ENCODE results near the gene SPTLC3. TPM values are rescaled to one million over a fixed set of nuclear protein-coding genes. Genes with fewer than 3 reads are reported as not detected.

SPTLC3 gene
- total and polyA plus RNA-seq, 3 experiments from 2014 or later: 1.7 TPM; not detected in 2

DNA sequence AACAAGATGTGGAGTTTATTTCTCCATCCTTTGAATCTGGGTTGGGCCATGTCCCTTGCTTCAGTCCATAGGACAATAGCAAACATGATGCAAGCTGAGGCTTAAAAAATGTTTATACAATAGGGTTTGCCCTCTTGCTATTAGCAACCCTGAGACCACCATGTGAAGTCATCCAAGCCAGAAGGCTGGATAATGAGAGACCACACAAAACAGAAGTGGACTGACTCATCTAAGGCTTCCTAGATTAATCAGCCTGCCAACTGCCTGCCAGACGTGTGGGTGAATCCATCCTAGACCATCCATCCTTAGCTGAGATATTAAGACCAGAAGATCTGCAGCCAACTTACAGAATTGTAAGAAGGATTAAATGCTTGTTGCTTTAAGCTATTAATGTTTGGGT, 174.2 kb downstream of the SPTLC3 start:
- DNase-seq: no peak
- Mint-ChIP-seq H3K4me3 (no peak overlapping the region), H3K9me3 (peaks cover 8 to 22% (median 13%) of the 10 kb centered on the region in 5 donors), H3K36me3 (peaks cover 0 to 18% (median 2%) of the 10 kb centered on the region in 3 donors), H3K4me1 (no peaks in the 10 kb centered on the region), H3K27me3 (peaks cover 4 to 27% of the 10 kb centered on the region in 2 donors), H3K27ac (no peak overlapping the region)
- H3K27me3 ChIP-seq (ENCODE audit: insufficient read depth, low read length, poor library complexity, severe bottlenecking): no peaks in the 10 kb centered on the region
- no peak overlapping the region for H3K4me3 ChIP-seq (ENCODE audit: low read length)
- H3K4me1 ChIP-seq (ENCODE audit: insufficient read depth, low read length): no peaks in the 10 kb centered on the region
- CTCF ChIA-PET: no interaction called here
- H3K27ac ChIP-seq (ENCODE audit: low read depth, low read length): no peak overlapping the region
- no peaks in the 10 kb centered on the region for H3K36me3 ChIP-seq (ENCODE audit: insufficient read depth, low read length)
- H3K9me3 ChIP-seq (ENCODE audit: low read length): no peaks in the 10 kb centered on the region
- POLR2A ChIA-PET: no interaction called here

DNA sequence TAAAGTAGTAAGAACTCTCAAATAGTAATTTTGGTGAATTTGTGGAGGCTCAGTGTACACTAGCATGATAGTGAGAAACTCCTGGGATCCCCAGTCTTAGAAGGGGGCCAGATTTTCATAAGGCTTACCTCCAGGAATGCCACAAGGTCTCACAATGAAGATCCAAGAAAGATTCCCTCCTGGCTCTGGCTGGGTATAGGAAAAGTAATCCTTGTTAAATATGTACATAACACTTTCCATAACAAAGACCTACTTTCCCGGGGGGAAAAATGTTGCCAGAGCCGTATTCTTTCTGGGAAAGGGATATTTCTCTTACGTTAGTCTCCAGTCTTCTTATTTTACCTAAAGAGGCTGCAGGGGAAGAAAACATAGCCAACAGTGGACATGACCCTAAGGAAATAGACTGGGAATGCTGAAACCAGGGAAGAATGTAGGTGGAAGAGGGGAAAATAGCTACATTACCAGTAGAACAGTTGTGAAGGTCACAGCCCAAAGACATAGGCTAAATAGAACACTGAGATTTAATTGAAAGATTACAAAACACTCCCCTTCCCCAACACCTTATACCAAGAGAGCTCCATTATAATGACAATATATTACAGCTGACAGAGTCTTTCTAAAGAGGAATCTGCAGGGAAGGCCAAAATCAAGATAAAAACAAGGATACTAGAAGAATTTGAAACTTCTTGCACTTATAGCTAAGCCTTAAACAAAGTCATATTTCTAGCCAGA, 177.4 kb downstream of the SPTLC3 start:
- Histone ChIP-seq H3K27me3 (ENCODE audit: insufficient read depth, low read length, poor library complexity, severe bottlenecking) (no peaks in the 10 kb centered on the region), H3K9me3 (ENCODE audit: low read length) (no peaks in the 10 kb centered on the region), H3K4me1 (ENCODE audit: insufficient read depth, low read length) (no peaks in the 10 kb centered on the region), H3K27ac (ENCODE audit: low read depth, low read length) (no peak overlapping the region), H3K36me3 (ENCODE audit: insufficient read depth, low read length) (no peaks in the 10 kb centered on the region), H3K4me3 (ENCODE audit: low read length) (no peak overlapping the region)
- peaks cover 2 to 17% of the 10 kb centered on the region in 2 donors for H3K27me3 Mint-ChIP-seq
- H3K27ac Mint-ChIP-seq: no peak overlapping the region
- H3K4me1 Mint-ChIP-seq: no peaks in the 10 kb centered on the region
- H3K4me3 Mint-ChIP-seq: no peak overlapping the region
- ChIA-PET CTCF (no interaction called here), POLR2A (no interaction called here)
- H3K36me3 Mint-ChIP-seq: peaks cover 0 to 18% (median 0%) of the 10 kb centered on the region in 3 donors
- H3K9me3 Mint-ChIP-seq: peaks cover 8 to 16% (median 10%) of the 10 kb centered on the region in 5 donors
- no peak for DNase-seq

DNA sequence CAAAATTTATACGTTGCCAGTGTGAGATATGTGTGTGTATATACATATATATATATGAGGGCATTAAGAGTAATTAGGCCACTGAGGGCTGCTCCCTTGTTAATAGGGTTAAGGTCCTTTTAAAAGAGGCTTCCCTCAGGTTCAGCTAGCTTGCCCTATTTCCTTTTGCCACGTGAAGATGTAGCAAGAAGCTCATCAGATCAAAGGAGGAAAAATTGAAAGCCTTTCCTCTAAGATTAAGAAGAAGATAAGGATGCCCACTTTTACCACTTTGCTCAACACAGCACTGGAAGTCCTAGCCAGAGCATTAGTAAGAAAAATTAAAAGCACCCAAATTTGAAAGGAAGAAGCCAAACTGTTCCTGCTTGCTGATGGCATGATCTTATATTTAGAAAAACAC, 179.1 kb downstream of the SPTLC3 start:
- Mint-ChIP-seq H3K4me3 (no peak overlapping the region), H3K4me1 (no peaks in the 10 kb centered on the region)
- POLR2A ChIA-PET: no interaction called here

DNA sequence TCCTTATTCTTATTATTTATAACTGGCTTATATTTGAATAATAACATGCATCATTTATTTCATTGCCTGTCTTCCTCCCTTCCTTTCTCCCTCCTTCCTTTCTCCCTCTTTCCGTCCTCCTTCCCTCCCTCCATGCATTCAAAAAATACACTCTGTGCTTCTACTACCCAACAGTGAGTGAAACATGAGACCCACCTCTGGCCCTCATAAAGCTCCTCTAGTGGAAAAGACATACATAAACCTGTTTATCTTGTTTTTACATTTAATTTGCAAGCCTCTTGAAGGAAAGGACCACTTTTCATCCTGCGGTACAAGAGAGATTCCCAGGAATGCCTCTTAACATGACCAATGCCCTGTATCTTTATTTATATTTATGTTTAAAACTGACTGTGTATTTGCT, 190.5 kb downstream of the SPTLC3 start:
- Histone ChIP-seq H3K36me3 (ENCODE audit: insufficient read depth, low read length) (no peaks in the 10 kb centered on the region), H3K9me3 (ENCODE audit: low read length) (no peaks in the 10 kb centered on the region), H3K27me3 (ENCODE audit: insufficient read depth, low read length, poor library complexity, severe bottlenecking) (no peaks in the 10 kb centered on the region), H3K4me1 (ENCODE audit: insufficient read depth, low read length) (no peaks in the 10 kb centered on the region), H3K4me3 (ENCODE audit: low read length) (no peak overlapping the region), H3K27ac (ENCODE audit: low read depth, low read length) (no peak overlapping the region)
- CTCF ChIA-PET: no interaction called here
- Mint-ChIP-seq H3K36me3 (no peaks in the 10 kb centered on the region), H3K4me1 (no peaks in the 10 kb centered on the region), H3K4me3 (no peak overlapping the region), H3K27me3 (peaks cover 0 to 6% of the 10 kb centered on the region in 2 donors), H3K27ac (no peak overlapping the region), H3K9me3 (peaks cover 0 to 2% (median 0%) of the 10 kb centered on the region in 5 donors)
- POLR2A ChIA-PET: no interaction called here
- DNase-seq: no peak

More for the DNA sequence above, 179.1 kb downstream of the SPTLC3 start:
- CTCF ChIA-PET: no interaction called here
- Histone ChIP-seq H3K36me3 (ENCODE audit: insufficient read depth, low read length) (no peaks in the 10 kb centered on the region), H3K9me3 (ENCODE audit: low read length) (no peaks in the 10 kb centered on the region), H3K27ac (ENCODE audit: low read depth, low read length) (no peak overlapping the region), H3K27me3 (ENCODE audit: insufficient read depth, low read length, poor library complexity, severe bottlenecking) (no peaks in the 10 kb centered on the region), H3K4me1 (ENCODE audit: insufficient read depth, low read length) (no peaks in the 10 kb centered on the region), H3K4me3 (ENCODE audit: low read length) (no peak overlapping the region)
- H3K9me3 Mint-ChIP-seq: peaks cover 8 to 16% (median 10%) of the 10 kb centered on the region in 5 donors
- peaks cover 0 to 18% (median 0%) of the 10 kb centered on the region in 3 donors for H3K36me3 Mint-ChIP-seq
- peaks cover 0 to 7% of the 10 kb centered on the region in 2 donors for H3K27me3 Mint-ChIP-seq
- no peak for DNase-seq
- H3K27ac Mint-ChIP-seq: no peak overlapping the region

DNA sequence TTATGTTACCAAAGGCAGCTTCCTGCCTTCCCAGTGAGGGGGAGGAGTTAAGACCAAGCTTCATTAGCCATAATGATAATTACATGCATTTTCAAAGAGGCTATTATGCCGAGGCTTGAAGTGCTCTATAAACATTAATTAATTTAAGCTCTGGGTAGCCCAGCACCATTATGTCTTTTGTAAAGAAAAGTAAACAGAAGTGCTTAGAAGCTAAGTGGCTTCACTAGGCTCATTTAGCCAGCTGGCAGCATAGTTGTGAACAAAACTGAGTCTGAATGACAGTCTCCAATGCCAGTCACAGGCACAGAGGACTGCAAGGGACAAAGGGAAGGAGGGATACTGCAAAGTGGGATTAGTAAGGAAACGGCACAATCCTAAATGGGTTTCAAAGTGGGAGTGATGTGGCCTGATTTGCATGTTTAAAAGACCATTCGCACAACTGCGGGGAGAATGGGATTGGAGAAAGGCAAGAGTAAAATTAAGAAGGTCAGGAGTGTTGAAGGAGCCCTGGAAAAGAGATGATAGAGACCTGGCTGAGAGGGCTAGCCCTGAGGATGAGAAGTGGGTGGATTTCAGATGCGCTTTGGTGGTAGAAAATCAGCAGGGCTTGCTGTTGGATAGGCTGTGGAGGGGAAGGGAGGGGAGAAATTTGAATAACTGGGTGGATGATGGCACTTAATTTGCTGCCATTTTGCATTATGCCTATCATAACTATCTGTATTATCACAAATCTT, 192.2 kb downstream of the SPTLC3 start:
- Histone ChIP-seq H3K4me3 (ENCODE audit: low read length) (no peak overlapping the region), H3K4me1 (ENCODE audit: insufficient read depth, low read length) (no peaks in the 10 kb centered on the region), H3K27ac (ENCODE audit: low read depth, low read length) (no peak overlapping the region), H3K9me3 (ENCODE audit: low read length) (no peaks in the 10 kb centered on the region), H3K36me3 (ENCODE audit: insufficient read depth, low read length) (no peaks in the 10 kb centered on the region), H3K27me3 (ENCODE audit: insufficient read depth, low read length, poor library complexity, severe bottlenecking) (no peaks in the 10 kb centered on the region)
- no peaks in the 10 kb centered on the region for H3K36me3 Mint-ChIP-seq
- no peak for DNase-seq
- H3K4me1 Mint-ChIP-seq: no peaks in the 10 kb centered on the region
- H3K4me3 Mint-ChIP-seq: no peak overlapping the region
- CTCF ChIA-PET: no interaction called here
- POLR2A ChIA-PET: no interaction called here
- H3K27ac Mint-ChIP-seq: peak overlapping the region in 1 of 8 donors; percentile 30
- peaks cover 0 to 15% of the 10 kb centered on the region in 2 donors for H3K27me3 Mint-ChIP-seq
- peaks cover 0 to 2% (median 0%) of the 10 kb centered on the region in 5 donors for H3K9me3 Mint-ChIP-seq

DNA sequence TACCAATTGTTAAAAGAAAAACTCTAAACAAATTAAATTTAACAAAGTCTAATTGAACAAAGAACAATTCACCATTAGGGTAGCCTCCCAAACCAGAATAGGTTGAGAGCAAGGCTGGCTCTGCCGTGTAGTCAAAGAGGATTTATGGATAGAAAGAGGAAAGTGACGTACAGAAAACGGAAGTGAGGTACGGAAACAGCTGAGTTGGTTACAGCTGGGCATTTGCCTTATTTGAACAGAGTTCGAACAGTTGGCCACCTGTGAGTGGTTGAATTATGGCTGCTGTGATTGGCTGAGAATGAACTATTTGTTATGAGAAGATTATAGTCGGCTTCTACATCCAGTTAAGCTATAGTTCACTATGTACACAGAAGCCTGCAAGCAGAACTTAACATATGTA, 193.8 kb downstream of the SPTLC3 start:
- Histone ChIP-seq H3K9me3 (ENCODE audit: low read length) (no peaks in the 10 kb centered on the region), H3K4me1 (ENCODE audit: insufficient read depth, low read length) (no peaks in the 10 kb centered on the region), H3K36me3 (ENCODE audit: insufficient read depth, low read length) (no peaks in the 10 kb centered on the region), H3K27me3 (ENCODE audit: insufficient read depth, low read length, poor library complexity, severe bottlenecking) (no peaks in the 10 kb centered on the region), H3K27ac (ENCODE audit: low read depth, low read length) (no peak overlapping the region), H3K4me3 (ENCODE audit: low read length) (no peak overlapping the region)
- peaks cover 0 to 15% of the 10 kb centered on the region in 2 donors for H3K27me3 Mint-ChIP-seq
- H3K36me3 Mint-ChIP-seq: no peaks in the 10 kb centered on the region
- CTCF ChIA-PET: interaction anchor here (0.9 kb wide), 1 partner anchor 42 kb away, joined by 3 read pairs; no protein-coding TSS in a partner anchor
- DNase-seq: no peak
- POLR2A ChIA-PET: no interaction called here
- no peak overlapping the region for H3K4me3 Mint-ChIP-seq
- H3K27ac Mint-ChIP-seq: no peak overlapping the region
- H3K4me1 Mint-ChIP-seq: no peaks in the 10 kb centered on the region
- peaks cover 0 to 2% (median 0%) of the 10 kb centered on the region in 5 donors for H3K9me3 Mint-ChIP-seq

DNA sequence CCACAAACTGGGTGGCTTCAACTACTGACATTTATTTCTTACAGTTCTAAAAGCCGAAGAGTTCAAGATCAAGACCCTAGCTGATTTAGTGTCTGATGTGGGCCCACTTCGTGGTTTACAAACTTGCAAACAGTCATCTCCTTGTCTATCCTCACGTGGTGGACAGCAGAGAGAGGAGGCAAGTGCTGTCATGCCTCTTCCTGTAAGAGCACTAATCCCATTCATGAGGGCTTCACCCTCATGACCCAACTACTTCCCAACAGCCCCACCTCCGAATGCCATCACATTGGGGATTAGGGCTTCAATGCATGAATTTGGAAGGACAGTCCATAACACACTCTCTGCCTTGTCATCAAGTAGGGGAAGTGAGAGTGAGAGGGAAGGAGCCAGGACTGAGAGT, 196.7 kb downstream of the SPTLC3 start:
- Histone ChIP-seq H3K36me3 (ENCODE audit: insufficient read depth, low read length) (no peaks in the 10 kb centered on the region), H3K4me1 (ENCODE audit: insufficient read depth, low read length) (no peaks in the 10 kb centered on the region), H3K4me3 (ENCODE audit: low read length) (no peak overlapping the region), H3K27ac (ENCODE audit: low read depth, low read length) (no peak overlapping the region), H3K9me3 (ENCODE audit: low read length) (no peaks in the 10 kb centered on the region), H3K27me3 (ENCODE audit: insufficient read depth, low read length, poor library complexity, severe bottlenecking) (no peaks in the 10 kb centered on the region)
- CTCF ChIA-PET: no interaction called here
- Mint-ChIP-seq H3K27me3 (peaks cover 0 to 18% of the 10 kb centered on the region in 2 donors), H3K36me3 (no peaks in the 10 kb centered on the region), H3K4me3 (no peak overlapping the region), H3K27ac (no peak overlapping the region), H3K9me3 (no peaks in the 10 kb centered on the region), H3K4me1 (no peaks in the 10 kb centered on the region)
- DNase-seq: no peak
- POLR2A ChIA-PET: no interaction called here

DNA sequence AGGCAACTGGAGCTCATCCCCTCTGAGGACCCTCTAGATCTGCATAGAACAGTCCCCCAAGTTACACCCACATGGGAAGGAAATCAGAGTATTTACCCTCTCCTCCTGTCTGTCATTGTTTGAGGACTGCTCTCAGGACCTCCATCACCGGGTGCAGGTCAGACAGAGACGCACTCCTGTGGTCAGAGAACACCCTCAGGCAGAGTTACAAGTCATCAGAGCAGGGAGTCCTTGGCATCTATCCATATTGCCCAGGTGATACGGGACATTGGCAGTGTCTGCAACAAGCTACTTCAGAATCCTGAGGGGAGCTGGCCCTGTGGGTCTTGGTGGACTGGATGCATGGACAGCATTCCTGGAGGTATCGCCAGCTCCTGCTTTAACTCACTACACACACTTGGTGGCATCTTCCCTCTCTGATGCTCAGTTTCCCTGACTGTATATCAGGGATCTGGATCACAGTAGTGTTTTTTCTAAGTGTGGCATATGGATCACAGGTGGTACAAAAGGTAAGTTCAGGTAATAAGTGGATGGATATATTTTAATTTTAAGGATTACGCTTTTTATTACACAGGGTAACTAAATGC, 197.2 kb downstream of the SPTLC3 start:
- Histone ChIP-seq H3K36me3 (ENCODE audit: insufficient read depth, low read length) (no peaks in the 10 kb centered on the region), H3K27ac (ENCODE audit: low read depth, low read length) (no peak overlapping the region), H3K4me3 (ENCODE audit: low read length) (no peak overlapping the region), H3K9me3 (ENCODE audit: low read length) (no peaks in the 10 kb centered on the region), H3K27me3 (ENCODE audit: insufficient read depth, low read length, poor library complexity, severe bottlenecking) (no peaks in the 10 kb centered on the region), H3K4me1 (ENCODE audit: insufficient read depth, low read length) (no peaks in the 10 kb centered on the region)
- Mint-ChIP-seq H3K27ac (no peak overlapping the region), H3K27me3 (peaks cover 0 to 15% of the 10 kb centered on the region in 2 donors), H3K36me3 (no peaks in the 10 kb centered on the region), H3K9me3 (no peaks in the 10 kb centered on the region), H3K4me1 (no peaks in the 10 kb centered on the region), H3K4me3 (no peak overlapping the region)
- CTCF ChIA-PET: no interaction called here
- DNase-seq: no peak
- POLR2A ChIA-PET: no interaction called here
